Mesendoderm (in vitro differentiated cells): Measurements from ENCODE around the gene DDX52. TPM values are rescaled to one million over a fixed set of nuclear protein-coding genes. Genes with fewer than 3 reads are reported as not detected.
A peak's percentile ranks its signal among the peaks of the same experiment; 100 is the strongest.

Source experiments
- DNase-seq: peaks from one replicate; pipeline ENCODE4 v3.0.0; 2013
- H2AK5ac ChIP-seq: 2 replicates; pipeline ENCODE4 v1.6.1; 2013; ENCODE audit warnings: low read length, inconsistent platforms
- H2BK120ac ChIP-seq: 2 replicates; pipeline ENCODE4 v1.6.1; 2013; ENCODE audit warnings: low read depth, mild to moderate bottlenecking, low read length, moderate library complexity, mixed read lengths
- H2BK15ac ChIP-seq: replicated peaks from 2 replicates; pipeline ENCODE4 v1.6.1; 2013; ENCODE audit warnings: low read depth, mild to moderate bottlenecking, moderate library complexity
- H2BK5ac ChIP-seq: 2 replicates; pipeline ENCODE4 v1.6.1; 2013; ENCODE audit warnings: low read length, inconsistent platforms
- H3K18ac ChIP-seq: 2 replicates; pipeline ENCODE4 v1.6.1; 2013; ENCODE audit warnings: mild to moderate bottlenecking, low read length, mixed read lengths
- H3K23ac ChIP-seq: one replicate; pipeline ENCODE4 v1.6.1; 2013; ENCODE audit warnings: low read length
- H3K27ac ChIP-seq: 2 replicates; pipeline ENCODE4 v1.5.1; 2013; ENCODE audit warnings: low read depth, mild to moderate bottlenecking, inconsistent platforms, low read length, moderate library complexity
- H3K27me3 ChIP-seq: 2 replicates; pipeline ENCODE4 v1.6.1; 2013; ENCODE audit warnings: low read length, control low read depth, mild to moderate bottlenecking, inconsistent platforms; ENCODE audit not compliant: insufficient read depth, poor library complexity
- H3K36me3 ChIP-seq: 2 replicates; pipeline ENCODE4 v1.6.1; 2013; ENCODE audit warnings: low read length, inconsistent platforms; ENCODE audit not compliant: control insufficient read depth, insufficient read depth
- H3K4ac ChIP-seq: one replicate; pipeline ENCODE4 v1.6.1; 2013; ENCODE audit warnings: low read depth, mild to moderate bottlenecking, low read length, moderate library complexity
- H3K4me1 ChIP-seq: 2 replicates; pipeline ENCODE4 v1.6.1; 2013; ENCODE audit warnings: low read depth, low read length, inconsistent platforms; ENCODE audit not compliant: control insufficient read depth
- H3K4me2 ChIP-seq: 2 replicates; pipeline ENCODE4 v1.6.1; 2013; ENCODE audit warnings: low read length
- H3K4me3 ChIP-seq: 2 replicates; pipeline ENCODE4 v1.5.1; 2013; ENCODE audit warnings: mild to moderate bottlenecking, low read length
- H3K56ac ChIP-seq: one replicate; pipeline ENCODE4 v1.6.1; 2013; ENCODE audit warnings: low read length
- H3K79me1 ChIP-seq: 2 replicates; pipeline ENCODE4 v1.6.1; 2013; ENCODE audit warnings: low read length, inconsistent platforms
- H3K79me2 ChIP-seq: 2 replicates; pipeline ENCODE4 v1.6.1; 2013; ENCODE audit warnings: mild to moderate bottlenecking, low read length; ENCODE audit not compliant: control insufficient read depth, insufficient read depth
- H3K9ac ChIP-seq: 2 replicates; pipeline ENCODE4 v1.6.1; 2013; ENCODE audit warnings: low read length, inconsistent platforms
- H4K5ac ChIP-seq: one replicate; pipeline ENCODE4 v1.6.1; 2013; ENCODE audit warnings: low read length
- H4K8ac ChIP-seq: one replicate; pipeline ENCODE4 v1.6.1; 2013; ENCODE audit warnings: low read depth, mild to moderate bottlenecking, control low read depth, low read length, moderate library complexity
- WGBS: extraction: QIAGEN DNeasy Blood & Tissue Kit; methylation state at CpG from one replicate; pipeline ENCODE4 v1.1.7; 2013; ENCODE audit warnings: low lambda C conversion rate, missing lambda C conversion rate; ENCODE audit not compliant: insufficient coverage; ENCODE audit errors: extremely low coverage; 5-methylcytosine and 5-hydroxymethylcytosine counted together
- small RNA-seq: library from polyadenylated mRNA; stranded (forward); fragments of <200 nt; extraction: miRNeasy Mini kit (QIAGEN cat#:217004); gene quantifications from one replicate; pipeline ENCODE3, GENCODE V24; 2013; ENCODE audit not compliant: insufficient read depth

The DDX52 gene

GRCh38 chr17:37562016-37562745 lies 81.1 kb downstream of the DDX52 start:
- H3K27me3 ChIP-seq, result no peaks in the 10 kb centered on the region
- H3K56ac ChIP-seq, result no peak overlapping the region
- no peak overlapping the region for H2AK5ac ChIP-seq
- no peak overlapping the region for H3K4me2 ChIP-seq
- no peak overlapping the region for H2BK120ac ChIP-seq
- H4K8ac ChIP-seq, result no peak overlapping the region
- no CpG with 5 or more reads among the region's 5 CpGs for WGBS
- H3K79me2 ChIP-seq, result no peaks in the 10 kb centered on the region
- H3K4me3 ChIP-seq, result no peak overlapping the region
- DNase-seq, result peak; percentile 6
- no peak overlapping the region for H3K9ac ChIP-seq
- H2BK15ac ChIP-seq, result no peak overlapping the region
- no peak overlapping the region for H3K18ac ChIP-seq
- H3K79me1 ChIP-seq, result no peaks in the 10 kb centered on the region
- H4K5ac ChIP-seq, result no peak overlapping the region
- H2BK5ac ChIP-seq, result no peak overlapping the region
- H3K23ac ChIP-seq, result no peak overlapping the region
- no peak overlapping the region for H3K27ac ChIP-seq
- H3K4me1 ChIP-seq, result no peaks in the 10 kb centered on the region
- H3K36me3 ChIP-seq, result peaks cover 2% of the 10 kb centered on the region
- H3K4ac ChIP-seq, result no peak overlapping the region

Small RNAs within 50 kb of the gene (small RNA-seq; reads per million reads assigned to genes)
- not detected for gene MIR378J
